Astrocyte (in vitro differentiated cells and primary cell): ENCODE results near the gene AKR1B1.

Source experiments
- EZH2 ChIP-seq: IDR thresholded peaks from 2 replicates; pipeline ENCODE4 v1.6.1; 2012; ENCODE audit warnings: mild to moderate bottlenecking, low read length, inconsistent platforms; ENCODE audit not compliant: insufficient read depth
- TF ChIP-seq, protein P1 (sequence below): IDR thresholded peaks from 2 replicates; pipeline ENCODE4 v1.5.1; 2011; ENCODE audit warnings: low read depth, mild to moderate bottlenecking, inconsistent platforms, low read length, moderate library complexity; ENCODE audit not compliant: insufficient read depth

GRCh38 chr7:134454277-134454676 lies 4.6 kb downstream of the AKR1B1 start:
- TF ChIP-seq, protein P1, sequence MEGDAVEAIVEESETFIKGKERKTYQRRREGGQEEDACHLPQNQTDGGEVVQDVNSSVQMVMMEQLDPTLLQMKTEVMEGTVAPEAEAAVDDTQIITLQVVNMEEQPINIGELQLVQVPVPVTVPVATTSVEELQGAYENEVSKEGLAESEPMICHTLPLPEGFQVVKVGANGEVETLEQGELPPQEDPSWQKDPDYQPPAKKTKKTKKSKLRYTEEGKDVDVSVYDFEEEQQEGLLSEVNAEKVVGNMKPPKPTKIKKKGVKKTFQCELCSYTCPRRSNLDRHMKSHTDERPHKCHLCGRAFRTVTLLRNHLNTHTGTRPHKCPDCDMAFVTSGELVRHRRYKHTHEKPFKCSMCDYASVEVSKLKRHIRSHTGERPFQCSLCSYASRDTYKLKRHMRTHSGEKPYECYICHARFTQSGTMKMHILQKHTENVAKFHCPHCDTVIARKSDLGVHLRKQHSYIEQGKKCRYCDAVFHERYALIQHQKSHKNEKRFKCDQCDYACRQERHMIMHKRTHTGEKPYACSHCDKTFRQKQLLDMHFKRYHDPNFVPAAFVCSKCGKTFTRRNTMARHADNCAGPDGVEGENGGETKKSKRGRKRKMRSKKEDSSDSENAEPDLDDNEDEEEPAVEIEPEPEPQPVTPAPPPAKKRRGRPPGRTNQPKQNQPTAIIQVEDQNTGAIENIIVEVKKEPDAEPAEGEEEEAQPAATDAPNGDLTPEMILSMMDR = no peak
- TF ChIP-seq EZH2 = no peak
